GM18861 (cell line): ENCODE data around the gene FLT3.

Experiments
- ATAC-seq: cut with Tn5 transposase; IDR thresholded peaks from one replicate; pipeline ENCODE4 v1.9.1; 2021; ENCODE audit not compliant: unreplicated experiment

The FLT3 gene

DNA sequence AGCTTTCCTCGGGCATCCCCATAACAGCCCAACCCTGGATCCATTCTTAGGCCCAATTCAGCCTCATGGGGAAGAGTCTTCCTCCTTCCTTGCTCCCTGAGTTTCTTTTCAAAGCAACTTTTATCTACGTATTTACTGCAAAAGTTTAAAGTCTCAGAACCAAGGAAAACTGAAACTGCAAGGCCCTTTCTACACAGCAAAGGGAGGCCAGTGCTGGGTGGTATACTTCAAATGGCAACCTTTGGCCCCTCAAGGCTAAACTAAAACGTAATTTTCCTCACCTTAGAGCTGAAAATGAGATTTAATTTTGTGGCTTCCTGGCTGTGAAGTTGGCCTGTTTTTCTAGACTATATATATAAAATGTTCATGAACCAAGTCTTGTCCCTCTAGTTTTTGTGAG is 136.9 kb downstream of the FLT3 start:
- ATAC-seq: no peak

DNA sequence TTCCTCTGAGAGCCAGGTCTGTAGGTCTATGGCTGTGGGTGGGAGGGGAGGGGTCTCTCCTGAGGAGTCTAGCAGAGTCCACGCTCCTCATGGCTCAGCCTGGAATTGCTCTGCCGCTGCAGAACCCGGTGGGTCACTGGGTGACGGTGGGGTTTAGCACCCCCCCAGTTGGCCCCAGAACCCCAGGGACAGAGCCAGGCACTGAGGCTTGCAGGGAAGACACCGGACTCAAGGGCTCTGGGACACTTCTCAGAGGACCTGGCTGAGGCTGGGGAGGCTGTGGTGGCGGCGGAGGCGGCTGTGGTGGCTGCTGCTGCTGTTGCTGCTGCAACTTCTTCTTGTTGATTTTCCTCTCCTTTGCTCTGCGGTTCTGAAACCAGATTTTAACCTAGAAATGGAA is 137.4 kb downstream of the FLT3 start:
- no peak for ATAC-seq

DNA sequence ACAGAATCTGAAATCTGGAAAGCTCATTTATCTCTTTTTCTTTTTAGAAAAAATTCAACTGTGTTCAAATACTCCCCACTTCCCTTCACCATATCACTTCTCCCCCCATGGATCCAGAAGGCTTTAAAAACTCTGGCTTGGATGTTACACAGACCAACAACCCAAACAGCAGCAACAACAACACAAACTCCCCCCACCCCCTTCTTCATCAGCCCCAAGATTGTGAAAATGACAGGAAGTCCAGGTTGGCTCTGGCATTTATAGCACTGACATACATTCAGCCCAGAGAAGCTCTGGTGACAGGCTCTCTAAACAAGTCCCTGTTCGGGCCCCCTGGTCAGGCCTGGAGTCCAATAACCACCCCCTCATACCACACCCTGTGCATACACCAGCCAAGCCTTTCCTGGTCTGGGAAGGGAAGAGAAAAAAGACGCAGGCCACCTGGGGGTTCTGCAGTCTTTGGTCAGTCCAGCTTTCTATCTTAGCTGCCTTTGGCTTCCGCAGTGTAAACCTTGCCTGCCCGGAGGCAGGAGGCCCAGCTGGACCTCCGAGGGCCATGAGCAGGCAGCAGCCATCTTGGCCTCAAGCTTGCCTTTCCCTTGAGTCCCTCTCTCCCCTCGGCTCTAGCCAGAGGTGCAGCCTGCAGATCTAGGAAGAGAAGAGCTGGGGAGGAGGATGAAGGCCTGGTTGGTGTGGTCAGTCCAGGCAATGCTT is 138.1 kb downstream of the FLT3 start:
- ATAC-seq: no peak

DNA sequence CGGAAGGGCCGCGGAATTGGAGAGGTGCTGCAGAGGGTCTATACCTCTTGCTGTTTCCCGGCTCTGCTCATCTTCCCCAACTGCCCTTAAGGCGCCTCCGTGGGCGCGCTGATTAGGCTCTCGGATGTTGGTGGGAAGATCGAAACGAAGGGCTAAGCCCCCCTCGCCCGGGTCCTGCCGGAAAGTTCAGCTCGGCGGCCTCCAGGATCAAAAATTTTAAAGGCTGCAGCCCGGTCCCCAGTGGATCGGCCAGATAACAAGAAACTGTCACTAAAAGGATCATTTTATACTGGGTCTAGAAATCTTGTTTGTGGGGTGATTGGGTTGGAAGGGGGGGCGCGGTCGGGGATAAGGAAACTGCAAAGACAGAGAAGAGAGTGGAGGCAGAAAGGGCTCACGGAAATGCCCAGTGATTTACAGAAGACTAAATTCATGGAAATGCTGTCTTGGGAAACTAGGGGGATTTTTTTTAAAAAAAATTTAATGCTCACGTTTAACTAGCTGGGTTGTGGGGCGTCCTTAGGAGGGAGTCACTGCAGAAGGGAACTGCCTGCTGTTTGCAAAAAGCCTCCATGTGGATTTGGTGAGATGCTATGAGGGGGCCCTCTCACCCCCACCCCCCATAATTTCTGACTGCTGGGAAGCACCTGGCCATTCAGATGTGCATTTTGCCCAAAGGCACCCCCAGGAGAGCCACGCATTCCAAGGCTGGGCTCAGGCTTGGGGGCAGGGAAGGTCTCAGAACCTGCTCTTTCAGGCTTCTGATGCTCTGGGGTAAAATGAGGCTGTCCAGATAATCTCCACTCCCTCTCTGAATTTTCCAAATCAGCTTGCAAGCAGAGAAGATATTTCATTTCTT is 138.9 kb downstream of the FLT3 start:
- no peak for ATAC-seq

DNA sequence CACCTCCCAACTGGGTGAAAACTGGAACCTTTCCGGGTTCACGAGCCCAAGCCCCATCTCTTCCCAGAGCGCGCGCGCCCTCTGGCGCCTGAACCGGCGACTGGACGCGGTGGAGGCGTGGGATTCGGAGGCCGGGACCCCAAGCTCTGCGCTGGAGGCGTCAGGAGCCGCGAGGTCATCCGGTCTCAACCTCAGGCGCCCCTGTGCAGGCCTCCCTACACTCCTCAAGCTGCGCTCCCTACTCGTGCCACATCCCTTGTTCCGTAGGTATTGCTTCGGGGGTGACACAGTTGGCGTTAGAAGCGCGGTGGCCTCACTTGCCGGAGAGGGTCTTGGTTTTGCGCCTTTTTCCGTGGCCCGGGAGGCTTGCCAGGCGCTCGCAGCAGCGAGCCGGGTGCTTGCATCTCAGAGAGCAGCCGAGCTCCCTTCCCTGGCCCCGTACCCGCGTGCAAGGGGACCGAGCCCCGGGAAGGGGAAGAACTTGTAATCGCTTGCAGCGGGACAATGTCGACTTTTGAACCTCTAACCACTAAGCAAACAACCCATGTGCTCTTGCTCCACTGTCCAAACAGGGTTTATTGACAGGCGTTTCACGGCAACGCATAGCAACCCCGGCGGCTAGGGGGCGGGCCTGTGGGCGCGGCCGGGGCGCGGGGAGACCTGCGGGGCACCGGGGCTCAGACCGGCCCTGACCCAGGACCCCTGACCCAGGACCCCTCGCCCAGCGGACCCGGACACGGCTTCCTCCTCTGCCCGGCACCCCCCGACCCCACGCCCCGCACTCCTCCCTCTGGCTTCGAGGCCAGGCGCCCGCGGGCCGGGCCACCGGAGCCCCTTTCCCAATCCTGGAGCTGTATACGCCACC is 139.8 kb downstream of the FLT3 start:
- ATAC-seq: no peak

DNA sequence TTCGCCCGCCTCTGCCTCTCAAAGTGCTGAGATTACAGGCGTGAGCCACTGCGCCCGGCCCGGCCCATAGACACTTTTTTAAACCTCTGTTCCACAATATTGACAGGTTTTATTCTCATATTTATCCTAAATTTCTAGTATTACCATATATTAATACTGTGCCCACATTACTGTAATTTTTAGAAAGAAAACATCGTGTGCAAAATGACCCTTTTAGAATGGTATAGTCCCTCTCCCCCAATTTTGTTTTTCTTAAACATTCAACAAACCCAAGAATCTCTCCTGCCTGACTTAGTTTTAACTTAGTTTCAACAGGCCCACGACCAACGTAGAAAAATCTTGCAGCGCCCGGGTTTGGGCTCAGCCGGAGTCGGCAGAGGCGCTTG is 140.4 kb downstream of the FLT3 start:
- no peak for ATAC-seq

DNA sequence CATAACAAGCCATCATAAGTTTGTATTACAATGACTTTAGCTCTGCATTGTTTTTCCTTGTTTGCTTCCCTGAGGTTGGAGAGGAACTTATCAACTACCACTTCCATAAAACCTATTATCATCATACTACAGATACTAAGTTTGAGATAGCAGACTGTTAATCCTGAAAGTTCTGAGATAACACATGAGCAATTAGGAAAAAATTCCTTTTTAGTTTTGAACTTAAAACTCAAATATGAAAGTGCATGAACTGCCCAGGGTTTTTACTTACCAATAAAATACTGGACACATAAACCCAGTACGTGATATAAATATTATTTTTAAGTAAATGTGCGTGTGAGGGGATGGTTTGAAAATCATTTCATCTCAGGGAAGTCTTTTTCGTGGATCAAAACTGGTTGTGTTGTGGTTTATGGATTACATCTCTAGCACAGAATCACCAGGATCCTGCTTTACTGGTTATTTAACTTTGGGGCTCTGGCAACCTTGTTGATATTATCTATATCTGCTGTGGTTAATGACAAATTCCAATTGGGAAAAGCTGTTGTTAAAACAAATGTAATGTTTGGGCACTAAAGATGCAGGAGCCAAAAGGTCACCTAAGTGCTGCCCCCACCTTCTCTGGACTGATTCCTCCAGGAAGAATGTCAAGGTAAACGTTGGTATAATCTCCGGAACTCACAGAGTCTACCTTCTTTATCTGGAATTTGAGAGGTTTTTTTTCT is 143.6 kb downstream of the FLT3 start:
- no peak for ATAC-seq

DNA sequence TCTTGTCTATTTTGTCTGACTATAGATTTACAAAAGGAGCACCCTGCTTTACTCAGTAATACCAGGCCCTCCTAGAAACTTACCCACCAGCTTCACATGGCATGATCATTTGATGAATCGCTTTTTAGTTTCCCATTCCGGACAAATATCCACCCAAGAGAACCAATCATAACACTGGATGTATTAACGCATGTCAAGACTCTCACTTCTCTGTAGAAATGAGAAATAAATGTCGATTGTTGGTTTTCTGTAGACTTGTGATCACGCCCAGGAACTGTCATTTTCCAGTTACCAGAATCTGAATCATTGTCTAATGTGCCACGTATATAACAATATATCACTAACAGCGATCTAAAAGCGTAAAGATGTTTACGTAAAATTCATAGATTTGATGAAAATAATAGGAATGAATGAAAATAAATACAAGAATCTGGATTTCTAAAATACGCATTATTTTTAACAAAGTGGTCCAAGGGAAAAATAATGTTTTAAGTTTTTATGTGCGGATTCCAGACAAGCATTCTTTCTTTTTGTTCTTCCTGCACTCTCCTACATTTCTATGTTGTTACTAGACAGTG is 145.3 kb downstream of the FLT3 start:
- no peak for ATAC-seq

DNA sequence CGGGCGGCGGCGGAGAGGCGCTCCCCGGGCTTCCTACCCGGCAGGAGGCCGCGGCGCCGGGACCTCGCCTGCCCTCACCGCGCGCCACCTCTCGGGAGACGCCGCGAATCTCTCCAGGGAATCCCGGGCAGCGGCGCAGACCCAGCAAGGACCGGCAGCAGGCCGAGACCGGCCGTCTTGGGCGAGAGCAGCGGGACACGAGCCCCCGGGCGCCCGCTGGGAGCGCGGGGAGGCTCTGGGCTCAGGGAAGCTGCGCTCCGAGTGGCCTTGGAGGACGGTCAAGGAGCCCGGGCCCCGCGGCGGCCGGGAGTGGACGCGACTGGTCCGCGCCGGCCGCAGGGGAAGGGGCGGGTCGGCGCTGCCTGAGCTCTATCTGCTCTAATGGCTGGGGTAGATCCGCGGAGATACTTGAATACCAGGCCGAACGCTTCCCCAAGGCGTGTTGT is 145.9 kb downstream of the FLT3 start:
- ATAC-seq: no peak

DNA sequence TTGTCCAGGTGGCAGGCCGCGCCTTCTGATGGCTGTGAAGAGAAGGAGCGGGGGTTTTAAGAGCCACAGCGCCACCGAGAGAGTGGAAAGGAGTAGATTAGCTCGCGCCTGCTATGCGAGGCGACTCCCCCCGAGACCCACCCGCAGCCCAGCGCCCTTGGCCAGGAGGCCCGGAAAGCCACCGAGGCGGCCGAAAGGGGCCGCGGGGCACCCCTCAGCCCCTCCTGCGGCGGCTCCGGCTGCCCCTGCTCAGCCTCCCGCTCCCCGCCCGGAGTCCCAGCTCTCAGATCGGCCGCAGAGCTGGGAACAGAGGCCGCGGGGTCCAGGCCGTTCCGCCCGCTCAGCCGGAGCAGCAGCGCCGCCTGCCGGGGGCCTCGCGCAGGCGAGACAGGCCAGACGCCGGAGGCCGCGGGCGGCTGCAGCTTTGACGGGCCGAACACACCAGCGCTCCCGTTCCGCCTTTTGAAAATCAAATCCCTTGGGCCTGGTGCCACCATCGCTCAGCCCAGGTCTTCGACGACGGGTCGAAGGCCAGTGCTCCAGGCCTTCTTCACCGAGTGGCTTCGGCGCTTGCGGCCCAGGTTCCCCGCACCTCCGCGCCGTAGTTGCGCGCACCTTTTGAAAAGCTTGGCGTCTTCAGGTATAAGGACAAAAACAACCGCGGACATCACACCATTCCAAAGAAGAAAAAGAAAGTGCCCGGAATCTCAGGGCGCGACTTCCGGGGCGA is 146.5 kb downstream of the FLT3 start:
- ATAC-seq: peak; percentile 76
